ENCODE data around the gene IQCH.
"Not testable (repeated sequence)": the region's sequence is repeated elsewhere in the genome, so short reads cannot be mapped to it uniquely, and the experiment has no call there.

Gene IQCH

GRCh38 chr15:67361100-67361499 lies 106.5 kb downstream of the IQCH start:
- DNase-seq, result no peak

- not testable (repeated sequence) for DNase-seq
Observed at GRCh38 chr15:67363712-67364111, 109.1 kb downstream of the IQCH start.

- no peak for DNase-seq
Observed at GRCh38 chr15:67365994-67366393, 111.4 kb downstream of the IQCH start.

- DNase-seq, result no peak
Observed at GRCh38 chr15:67366904-67367303, 112.3 kb downstream of the IQCH start.

GRCh38 chr15:67369359-67369998 lies 114.9 kb downstream of the IQCH start:
- no peak for DNase-seq

GRCh38 chr15:67370206-67370954 lies 115.8 kb downstream of the IQCH start:
- no peak for DNase-seq

- no peak for DNase-seq
Observed at GRCh38 chr15:67372543-67372942, 118.0 kb downstream of the IQCH start.

GRCh38 chr15:67372986-67373675 lies 118.5 kb downstream of the IQCH start:
- no peak for DNase-seq

- no peak for DNase-seq
Observed at GRCh38 chr15:67373971-67374370, 119.4 kb downstream of the IQCH start.

- no peak for DNase-seq
Observed at GRCh38 chr15:67379530-67379929, 124.9 kb downstream of the IQCH start.

- no peak for DNase-seq
Observed at GRCh38 chr15:67380921-67381320, 126.3 kb downstream of the IQCH start.

GRCh38 chr15:67381416-67382045 lies 126.9 kb downstream of the IQCH start:
- DNase-seq, result no peak

GRCh38 chr15:67382723-67383122 lies 128.1 kb downstream of the IQCH start:
- no peak for DNase-seq

GRCh38 chr15:67383899-67384298 lies 129.3 kb downstream of the IQCH start:
- DNase-seq, result no peak

GRCh38 chr15:67384761-67385160 lies 130.2 kb downstream of the IQCH start:
- DNase-seq, result no peak

GRCh38 chr15:67385971-67386370 lies 131.4 kb downstream of the IQCH start:
- DNase-seq, result no peak

- no peak for DNase-seq
Observed at GRCh38 chr15:67386947-67387346, 132.4 kb downstream of the IQCH start.

- DNase-seq, result no peak
Observed at GRCh38 chr15:67389975-67390374, 135.4 kb downstream of the IQCH start.

GRCh38 chr15:67394873-67395639 lies 140.5 kb downstream of the IQCH start:
- DNase-seq, result no peak

- no peak for DNase-seq
Observed at GRCh38 chr15:67396114-67396513, 141.5 kb downstream of the IQCH start.

- DNase-seq, result no peak
Observed at GRCh38 chr15:67397139-67397538, 142.6 kb downstream of the IQCH start.

GRCh38 chr15:67399925-67400324 lies 145.3 kb downstream of the IQCH start:
- DNase-seq, result no peak

GRCh38 chr15:67400890-67401289 lies 146.3 kb downstream of the IQCH start:
- DNase-seq, result no peak
